H1 (cell line): ENCODE results near the gene CCDC197. TPM values are rescaled to one million over a fixed set of nuclear protein-coding genes. Genes with fewer than 3 reads are reported as not detected.

Experiments
- CTCF ChIA-PET: fragments of 300-600 bp; sonication (Branson Sonifier 250); formaldehyde crosslinking; loops from one replicate; lab custom pipeline; 2021; ENCODE audit not compliant: partially characterized antibody; lab: Charles Lee
- POLR2A ChIA-PET: fragments of 300-600 bp; sonication (Branson Sonifier 250); formaldehyde crosslinking; loops from one replicate; lab custom pipeline; 2021; ENCODE audit warnings: inconsistent platforms; ENCODE audit not compliant: partially characterized antibody; lab: Charles Lee
- DNase-seq, 2 experiments: peaks; one replicate each; pipeline versions ENCODE4 v3.0.0 to v3.0.0-alpha.2; 2010 to 2022; ENCODE audit warnings: low spot score in 2 of 2, low read depth in 1 of 2, mixed read lengths in 1 of 2
- FAIRE-seq: peaks from 2 replicates; lab custom pipeline; 2011; peaks lifted over from hg19 to GRCh38; lab: Jason Lieb, UNC
- H2AFZ ChIP-seq: 2 replicates; pipeline ENCODE4 v1.8.1; 2012; ENCODE audit warnings: low read length, inconsistent platforms
- H2AK5ac ChIP-seq: 2 replicates; pipeline ENCODE4 v1.6.1; 2013; ENCODE audit warnings: low read depth, low read length
- H2BK120ac ChIP-seq: replicated peaks from 2 replicates; pipeline ENCODE3; 2013; ENCODE audit warnings: low read depth, low read length, inconsistent platforms
- H2BK12ac ChIP-seq: 2 replicates; pipeline ENCODE4 v1.6.1; 2013; ENCODE audit warnings: low read depth, low read length
- H2BK15ac ChIP-seq: 2 replicates; pipeline ENCODE4 v1.6.1; 2013; ENCODE audit warnings: low read length
- H2BK20ac ChIP-seq: 2 replicates; pipeline ENCODE4 v1.6.1; 2013; ENCODE audit warnings: low read length
- H2BK5ac ChIP-seq: 2 replicates; pipeline ENCODE4 v1.6.1; 2013; ENCODE audit warnings: low read depth, low read length
- H3K14ac ChIP-seq: 2 replicates; pipeline ENCODE4 v1.6.1; 2013; ENCODE audit warnings: inconsistent platforms; ENCODE audit not compliant: insufficient read length
- H3K18ac ChIP-seq: 2 replicates; pipeline ENCODE4 v1.6.1; 2013; ENCODE audit warnings: low read length; ENCODE audit errors: extremely low read depth
- H3K23ac ChIP-seq: 2 replicates; pipeline ENCODE4 v1.6.1; 2013; ENCODE audit warnings: inconsistent platforms; ENCODE audit not compliant: insufficient read length
- H3K23me2 ChIP-seq: 2 replicates; pipeline ENCODE4 v1.6.1; 2013; ENCODE audit warnings: low read depth, low read length
- H3K27ac ChIP-seq: 2 replicates; pipeline ENCODE4 v1.6.1; 2011; ENCODE audit warnings: low read depth, low read length, inconsistent platforms
- H3K27me3 ChIP-seq, 4 experiments: replicated peaks in 1 of 4; 1 replicate in 1 of 4; 2 replicates in 3 of 4; pipeline versions ENCODE4 v1.6.1 to v1.8.1; 2011 to 2013; ENCODE audit warnings: low read length in 3 of 4, mild to moderate bottlenecking in 3 of 4, inconsistent platforms in 2 of 4, mixed read lengths in 2 of 4, moderate library complexity in 1 of 4; ENCODE audit not compliant: control insufficient read depth in 3 of 4, insufficient read depth in 3 of 4; ENCODE audit errors: extremely low read depth in 1 of 4
- H3K36me3 ChIP-seq, 4 experiments: 2 replicates each; pipeline versions ENCODE4 v1.6.1 to v1.8.1; 2011 to 2013; ENCODE audit warnings: mild to moderate bottlenecking in 4 of 4, low read length in 3 of 4, moderate library complexity in 2 of 4, control low read depth in 1 of 4, inconsistent platforms in 1 of 4; ENCODE audit not compliant: insufficient read depth in 4 of 4, control insufficient read depth in 2 of 4
- H3K4ac ChIP-seq: replicated peaks from 2 replicates; pipeline ENCODE3; 2013; ENCODE audit warnings: low read length, low read depth, mixed read lengths, inconsistent platforms; ENCODE audit not compliant: insufficient read length
- H3K4me1 ChIP-seq, 4 experiments: replicated peaks in 1 of 4; 1 replicate in 1 of 4; 2 replicates in 3 of 4; pipeline versions ENCODE4 v1.6.1 to v1.8.1; 2011 to 2013; ENCODE audit warnings: low read length in 3 of 4, inconsistent platforms in 2 of 4, mixed read lengths in 1 of 4; ENCODE audit not compliant: insufficient read depth in 4 of 4, control insufficient read depth in 3 of 4
- H3K4me2 ChIP-seq, 2 experiments: 2 replicates each; pipeline versions ENCODE4 v1.6.1 to v1.8.1; 2011 to 2013; ENCODE audit warnings: low read depth in 2 of 2, low read length in 2 of 2, control low read depth in 1 of 2, inconsistent platforms in 1 of 2, mild to moderate bottlenecking in 1 of 2; ENCODE audit not compliant: insufficient read depth in 1 of 2
- H3K4me3 ChIP-seq, 4 experiments: fragments of 200-600, 300-600 bp in 1 of 4; sonication (generic), shearing (Covaris generic), sonication (Bioruptor Twin) in 1 of 4; 2 replicates each; pipeline versions ENCODE4 v1.5.1 to v1.8.1; 2011 to 2016; ENCODE audit warnings: low read length in 4 of 4, low read depth in 3 of 4, control low read depth in 2 of 4, inconsistent platforms in 2 of 4, mild to moderate bottlenecking in 2 of 4, mixed read lengths in 1 of 4, moderate library complexity in 1 of 4; ENCODE audit not compliant: insufficient read depth in 2 of 4; ENCODE audit errors: extremely low read depth in 1 of 4
- H3K56ac ChIP-seq: replicated peaks from 2 replicates; pipeline ENCODE3; 2013; ENCODE audit warnings: low read depth, mild to moderate bottlenecking, mixed read lengths, low read length, inconsistent platforms; ENCODE audit not compliant: insufficient read length
- H3K79me1 ChIP-seq: 2 replicates; pipeline ENCODE4 v1.6.1; 2013; ENCODE audit warnings: low read depth, low read length, control low read depth
- H3K79me2 ChIP-seq, 2 experiments: 2 replicates each; pipeline versions ENCODE4 v1.6.1 to v1.8.1; 2012 to 2013; ENCODE audit warnings: low read length in 2 of 2, mild to moderate bottlenecking in 2 of 2, inconsistent platforms in 1 of 2; ENCODE audit not compliant: insufficient read depth in 2 of 2, control insufficient read depth in 1 of 2
- H3K9ac ChIP-seq, 4 experiments: replicated peaks in 1 of 4; 1 replicate in 1 of 4; 2 replicates in 3 of 4; pipeline versions ENCODE4 v1.6.1 to v1.8.1; 2011 to 2013; ENCODE audit warnings: low read depth in 3 of 4, low read length in 3 of 4, control low read depth in 2 of 4, mild to moderate bottlenecking in 2 of 4, moderate library complexity in 2 of 4, inconsistent platforms in 1 of 4; ENCODE audit errors: extremely low read depth in 1 of 4
- H3K9me3 ChIP-seq, 2 experiments: 2 replicates each; pipeline versions ENCODE4 v1.6.1 to v1.8.1; 2012 to 2013; ENCODE audit warnings: mild to moderate bottlenecking in 2 of 2, moderate library complexity in 2 of 2, control low read depth in 1 of 2, inconsistent platforms in 1 of 2, low read depth in 1 of 2, low read length in 1 of 2, mixed read lengths in 1 of 2; ENCODE audit not compliant: insufficient read depth in 2 of 2
- H4K20me1 ChIP-seq, 2 experiments: replicated peaks in 1 of 2; 2 replicates each; pipeline versions ENCODE3 to v1.8.1; 2011 to 2013; ENCODE audit warnings: inconsistent platforms in 2 of 2, low read length in 2 of 2, mild to moderate bottlenecking in 1 of 2; ENCODE audit not compliant: insufficient read depth in 2 of 2, control insufficient read depth in 1 of 2
- H4K5ac ChIP-seq: 2 replicates; pipeline ENCODE4 v1.6.1; 2013; ENCODE audit warnings: low read length, low read depth, mixed read lengths, inconsistent platforms; ENCODE audit not compliant: insufficient read length
- H4K8ac ChIP-seq: 2 replicates; pipeline ENCODE4 v1.8.0; 2013; ENCODE audit warnings: mild to moderate bottlenecking, moderate library complexity, low read length, inconsistent platforms; ENCODE audit not compliant: insufficient read depth; ENCODE audit errors: extremely low read depth
- H4K91ac ChIP-seq: replicated peaks from 2 replicates; pipeline ENCODE3; 2013; ENCODE audit warnings: low read length, mixed read lengths, inconsistent platforms; ENCODE audit not compliant: insufficient read length
- BRCA1 ChIP-seq: IDR thresholded peaks from 2 replicates; pipeline ENCODE4 v1.6.1; 2012; ENCODE audit warnings: low read depth, low read length, improper control_type of control experiment
- CBX5 ChIP-seq: fragments of 300-800, 300-1000 bp; sonication (generic); IDR thresholded peaks from 2 replicates; pipeline ENCODE4 v1.7.1; 2016; ENCODE audit warnings: antibody characterized with exemption, low read length, low read depth
- CHD1 ChIP-seq: IDR thresholded peaks from 2 replicates; pipeline ENCODE4 v1.6.1; 2012; ENCODE audit warnings: low read depth, low read length, improper control_type of control experiment
- CHD2 ChIP-seq: IDR thresholded peaks from 2 replicates; pipeline ENCODE4 v1.6.1; 2012; ENCODE audit warnings: low read length, improper control_type of control experiment
- E2F6 ChIP-seq: IDR thresholded peaks from 2 replicates; pipeline ENCODE4 v1.6.1; 2012; ENCODE audit warnings: inconsistent platforms
- EP300 ChIP-seq, 2 experiments: IDR thresholded peaks; 1 replicate in 1 of 2; 2 replicates in 1 of 2; pipeline ENCODE4 v1.6.1; 2011 to 2012; ENCODE audit warnings: low read depth in 2 of 2, low read length in 2 of 2, mild to moderate bottlenecking in 2 of 2, borderline replicate concordance in 1 of 2, inconsistent platforms in 1 of 2, moderate library complexity in 1 of 2
- NRF1 ChIP-seq: IDR thresholded peaks from 2 replicates; pipeline ENCODE4 v1.6.1; 2011; ENCODE audit warnings: mild to moderate bottlenecking, low read depth, low read length, improper control_type of control experiment
- POLR2A ChIP-seq, 2 experiments: IDR thresholded peaks; 1 replicate in 1 of 2; 2 replicates in 1 of 2; pipeline ENCODE4 v1.6.1; 2011; ENCODE audit warnings: low read depth in 2 of 2, low read length in 2 of 2, mild to moderate bottlenecking in 2 of 2; ENCODE audit errors: control extremely low read depth in 1 of 2
- RAD21 ChIP-seq, 2 experiments: IDR thresholded peaks in 1 of 2; conservative IDR thresholded peaks in 1 of 2; 2 replicates each; pipeline ENCODE4 v1.6.1; 2011; ENCODE audit warnings: low read depth in 2 of 2, low read length in 2 of 2, improper control_type of control experiment in 1 of 2, inconsistent platforms in 1 of 2, mild to moderate bottlenecking in 1 of 2, moderate library complexity in 1 of 2
- TAF1 ChIP-seq: IDR thresholded peaks from 2 replicates; pipeline ENCODE4 v1.6.1; 2011; ENCODE audit warnings: mild to moderate bottlenecking, low read depth, low read length
- TAF7 ChIP-seq: optimal IDR thresholded peaks from 2 replicates; pipeline ENCODE3; 2011; ENCODE audit warnings: low read depth, mild to moderate bottlenecking, inconsistent platforms, low read length, moderate library complexity, borderline replicate concordance
- whole genome bisulfite sequencing, 2 experiments: shearing (Covaris generic) in 1 of 2; methylation state at CpG; one replicate each; pipeline versions ENCODE4 v1.1.6 to v1.1.7; 2013 to 2015; ENCODE audit warnings: low lambda C conversion rate in 2 of 2, mixed read lengths in 2 of 2, inconsistent platforms in 1 of 2, low coverage in 1 of 2, missing lambda C conversion rate in 1 of 2; ENCODE audit not compliant: insufficient replicate concordance in 2 of 2, insufficient coverage in 1 of 2, insufficient read length in 1 of 2; ENCODE audit errors: extremely low coverage in 1 of 2, missing lambda C conversion rate in 1 of 2; 5-methylcytosine and 5-hydroxymethylcytosine counted together
- polyA plus RNA-seq, 7 experiments: library from polyadenylated mRNA; depleted of rRNA in 3 of 7; stranded (reverse) in 5 of 7; unstranded in 2 of 7; fragments of >200 nt in 5 of 7; fragments of 200-250 nt in 2 of 7; gene quantifications; 1 replicate in 5 of 7; 2 replicates in 1 of 7; 4 replicates in 1 of 7; pipeline versions ENCODE4 v1.2.1 to v1.2.3, GENCODE V29; 2011 to 2013; ENCODE audit warnings: missing spikeins in 2 of 7, mixed read lengths in 2 of 7
- total RNA-seq: library from RNA; stranded (reverse); fragmentation: NEBNext Ultra II Directional; extraction: Animal tissue kit (Norgen Biotek cat#: 25700); gene quantifications from 2 replicates; pipeline ENCODE4 v1.2.1, GENCODE V29; 2021

The CCDC197 gene
- total and polyA plus RNA-seq, 2 of the 8 experiments (the other 6 are each of a cell fraction or from before 2014, with no cell fraction given) = not detected

GRCh38 chr14:94021416-94022157 is 24.5 kb downstream of the CCDC197 start:
- no peak overlapping the region for H2BK12ac ChIP-seq
- no peak for FAIRE-seq
- whole genome bisulfite sequencing, 2 experiments = 83% methylated on average over 10 of the region's 10 CpGs; no CpG with 5 or more reads in 1 of the 2 experiments

More at GRCh38 chr14:94021416-94022157, 24.5 kb downstream of the CCDC197 start:
- Histone ChIP-seq H4K8ac (peak overlapping the region; percentile 66; the same call in 1 of the 2 replicates), H2BK5ac (no peak overlapping the region), H3K9me3 (no peaks in the 10 kb centered on the region), H3K36me3 (no peaks in the 10 kb centered on the region; a peak in 1 of 8 replicates), H3K9ac (no peak overlapping the region), H3K4me2 (no peak overlapping the region), H3K4me1 (peaks cover 0 to 18% (median 10%) of the 10 kb centered on the region in 4 experiments; a peak in 4 of 7 replicates), H3K79me1 (no peaks in the 10 kb centered on the region), H2BK120ac (no peak overlapping the region), H4K20me1 (no peaks in the 10 kb centered on the region), H3K23ac (no peak overlapping the region), H3K27me3 (no peaks in the 10 kb centered on the region; a peak in 1 of 7 replicates), H2BK20ac (no peak overlapping the region), H3K18ac (no peak overlapping the region), H3K23me2 (no peaks in the 10 kb centered on the region), H3K14ac (no peak overlapping the region), H3K4me3 (no peak overlapping the region), H3K79me2 (no peaks in the 10 kb centered on the region), H2BK15ac (no peak overlapping the region), H3K4ac (no peak overlapping the region), H2AK5ac (no peak overlapping the region), H3K56ac (no peak overlapping the region), H4K5ac (no peak overlapping the region), H4K91ac (no peak overlapping the region), H2AFZ (0 out of 2 replicates have a peak overlapping the region, but pooled peaks have one; percentile 48), H3K27ac (no peak overlapping the region)
- TF ChIP-seq CBX5 = no peak
- no peak for TF ChIP-seq E2F6
- no peak for TF ChIP-seq RAD21 (IDR thresholded peaks at IDR 0.05 in 1 of 2, conservative IDR thresholded peaks at IDR 0.05 in 1 of 2; ENCODE audit: low read depth in 2 of 2, low read length in 2 of 2)
- no peak for TF ChIP-seq CHD1
- TF ChIP-seq BRCA1 = no peak
- no peak for TF ChIP-seq TAF1
- no peak for TF ChIP-seq TAF7
- TF ChIP-seq CHD2 = no peak
- no peak for TF ChIP-seq POLR2A (IDR thresholded peaks at IDR 0.05; ENCODE audit: control extremely low read depth in 1 of 2, low read depth in 2 of 2, low read length in 2 of 2)
- TF ChIP-seq EP300 (IDR thresholded peaks at IDR 0.05; ENCODE audit: borderline replicate concordance in 1 of 2, low read depth in 2 of 2, low read length in 2 of 2) = no peak
- TF ChIP-seq NRF1 = no peak
- CTCF ChIA-PET = interaction anchor here (0.5 to 9.7 kb wide), 11 partner anchors 15 to 1457 kb away, joined by 3 to 65 read pairs (median 4); no protein-coding TSS in a partner anchor
- POLR2A ChIA-PET = interaction anchor here (1.4 kb wide), 1 partner anchor 11 kb away, joined by 5 read pairs; no protein-coding TSS in a partner anchor
- no peak for DNase-seq
